Endodermal cell (in vitro differentiated cells): Measurements from ENCODE around the gene CARS1. TPM values are rescaled to one million over a fixed set of nuclear protein-coding genes. Genes with fewer than 3 reads are reported as not detected.

ENCODE experiments used
- DNase-seq: peaks from one replicate; pipeline ENCODE4 v3.0.0-alpha.2; 2017
- H3K27ac ChIP-seq: 2 replicates; pipeline ENCODE4 v1.5.1; 2013; ENCODE audit warnings: mild to moderate bottlenecking, low read depth, low read length, moderate library complexity
- H3K27me3 ChIP-seq: 2 replicates; pipeline ENCODE4 v1.6.1; 2013; ENCODE audit warnings: mild to moderate bottlenecking, low read length, moderate library complexity; ENCODE audit not compliant: insufficient read depth, control insufficient read depth, poor library complexity, severe bottlenecking
- H3K36me3 ChIP-seq: 2 replicates; pipeline ENCODE4 v1.7.0; 2013; ENCODE audit warnings: mild to moderate bottlenecking, low read length, moderate library complexity; ENCODE audit not compliant: control insufficient read depth, insufficient read depth
- H3K4me1 ChIP-seq: one replicate; pipeline ENCODE4 v1.7.0; 2013; ENCODE audit warnings: low read length; ENCODE audit not compliant: control insufficient read depth, insufficient read depth
- H3K4me3 ChIP-seq: 2 replicates; pipeline ENCODE4 v1.5.1; 2013; ENCODE audit warnings: mild to moderate bottlenecking, low read length, moderate library complexity
- H3K9ac ChIP-seq: 2 replicates; pipeline ENCODE4 v1.6.1; 2013; ENCODE audit warnings: mild to moderate bottlenecking, low read length, moderate library complexity; ENCODE audit not compliant: poor library complexity, severe bottlenecking; ENCODE audit errors: extremely low read depth
- H3K9me3 ChIP-seq: 2 replicates; pipeline ENCODE4 v1.6.1; 2013; ENCODE audit warnings: mild to moderate bottlenecking, low read length, moderate library complexity; ENCODE audit not compliant: control insufficient read depth
- H3K27ac Mint-ChIP-seq: 2 replicates; pipeline ENCODE4 v1.8.0; 2020; ENCODE audit warnings: mixed read lengths
- H3K27me3 Mint-ChIP-seq: 2 replicates; pipeline ENCODE4 v1.8.0; 2021; ENCODE audit warnings: mild to moderate bottlenecking, mixed read lengths; ENCODE audit not compliant: insufficient read depth
- H3K36me3 Mint-ChIP-seq: 2 replicates; pipeline ENCODE4 v1.8.0; 2020; ENCODE audit warnings: low read depth, mixed read lengths
- H3K4me1 Mint-ChIP-seq: 2 replicates; pipeline ENCODE4 v1.8.0; 2020; ENCODE audit warnings: mixed read lengths
- H3K4me3 Mint-ChIP-seq: 2 replicates; pipeline ENCODE4 v1.8.0; 2020; ENCODE audit warnings: mild to moderate bottlenecking, moderate library complexity, mixed read lengths
- H3K9me3 Mint-ChIP-seq: 2 replicates; pipeline ENCODE4 v1.8.0; 2020; ENCODE audit warnings: mild to moderate bottlenecking, mixed read lengths
- WGBS, 2 experiments: methylation state at CpG; one replicate each; pipeline versions ENCODE4 v1.1.5 to v1.1.7; 2013; ENCODE audit warnings: missing lambda C conversion rate in 2 of 2, mixed read lengths in 1 of 2; ENCODE audit not compliant: insufficient coverage in 1 of 2, insufficient read length in 1 of 2; 5-methylcytosine and 5-hydroxymethylcytosine counted together
- total RNA-seq, 2 donors: library from RNA; stranded (reverse); fragmentation: NEBNext Ultra II Directional in 1 of 2; extraction: Animal tissue kit (Norgen Biotek cat#: 25700) in 1 of 2; gene quantifications; 2 replicates in 1 of 2; 3 replicates in 1 of 2; pipeline ENCODE4 v1.2.1, GENCODE V29; 2021
- TF ChIP-seq, protein P1 (sequence below): fragments of 200-600 bp; sonication (generic); conservative IDR thresholded peaks from 2 replicates; pipeline ENCODE4 v1.5.0; 2021; ENCODE audit warnings: antibody characterized with exemption, mild to moderate bottlenecking

CARS1 gene
- total RNA-seq, 2 donors from 2014 or later = 48.0 to 52.8 TPM

DNA sequence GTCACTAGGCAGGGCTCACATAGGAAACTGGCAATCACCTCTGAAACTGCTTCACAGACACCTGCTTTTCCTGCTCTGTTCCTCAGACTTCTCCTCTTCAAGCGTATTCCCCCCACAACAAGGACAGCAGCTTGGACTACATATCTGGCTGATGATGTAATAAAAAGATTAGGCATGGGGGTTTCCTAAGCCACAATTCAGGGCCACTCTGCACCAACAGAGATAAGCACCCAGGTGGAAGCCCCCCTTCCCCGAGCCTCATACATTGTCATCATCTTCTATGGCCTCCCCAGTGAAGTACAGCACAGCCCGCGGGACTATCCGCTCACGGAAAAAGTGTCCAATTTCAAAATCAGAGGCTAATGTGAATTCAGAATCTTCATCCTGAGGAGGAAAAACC lies 103.0 kb downstream of the CARS1 start:
- 97 to 100% methylated on average over 3 to 5 of the region's 6 CpGs for WGBS, 2 experiments
- peaks cover 90% of the 10 kb centered on the region for H3K36me3 Mint-ChIP-seq
- Histone ChIP-seq H3K9ac (no peak overlapping the region), H3K27me3 (no peaks in the 10 kb centered on the region), H3K27ac (no peak overlapping the region), H3K4me1 (no peaks in the 10 kb centered on the region), H3K4me3 (no peak overlapping the region), H3K9me3 (no peaks in the 10 kb centered on the region), H3K36me3 (peaks cover 99% of the 10 kb centered on the region)
- H3K9me3 Mint-ChIP-seq = no peaks in the 10 kb centered on the region
- TF ChIP-seq, protein P1, sequence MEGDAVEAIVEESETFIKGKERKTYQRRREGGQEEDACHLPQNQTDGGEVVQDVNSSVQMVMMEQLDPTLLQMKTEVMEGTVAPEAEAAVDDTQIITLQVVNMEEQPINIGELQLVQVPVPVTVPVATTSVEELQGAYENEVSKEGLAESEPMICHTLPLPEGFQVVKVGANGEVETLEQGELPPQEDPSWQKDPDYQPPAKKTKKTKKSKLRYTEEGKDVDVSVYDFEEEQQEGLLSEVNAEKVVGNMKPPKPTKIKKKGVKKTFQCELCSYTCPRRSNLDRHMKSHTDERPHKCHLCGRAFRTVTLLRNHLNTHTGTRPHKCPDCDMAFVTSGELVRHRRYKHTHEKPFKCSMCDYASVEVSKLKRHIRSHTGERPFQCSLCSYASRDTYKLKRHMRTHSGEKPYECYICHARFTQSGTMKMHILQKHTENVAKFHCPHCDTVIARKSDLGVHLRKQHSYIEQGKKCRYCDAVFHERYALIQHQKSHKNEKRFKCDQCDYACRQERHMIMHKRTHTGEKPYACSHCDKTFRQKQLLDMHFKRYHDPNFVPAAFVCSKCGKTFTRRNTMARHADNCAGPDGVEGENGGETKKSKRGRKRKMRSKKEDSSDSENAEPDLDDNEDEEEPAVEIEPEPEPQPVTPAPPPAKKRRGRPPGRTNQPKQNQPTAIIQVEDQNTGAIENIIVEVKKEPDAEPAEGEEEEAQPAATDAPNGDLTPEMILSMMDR = no peak
- DNase-seq = peak; percentile 20
- H3K4me1 Mint-ChIP-seq = peaks cover 15% of the 10 kb centered on the region
- H3K27me3 Mint-ChIP-seq = no peaks in the 10 kb centered on the region
- H3K4me3 Mint-ChIP-seq = no peak overlapping the region
- peak overlapping the region; percentile 72 for H3K27ac Mint-ChIP-seq

DNA sequence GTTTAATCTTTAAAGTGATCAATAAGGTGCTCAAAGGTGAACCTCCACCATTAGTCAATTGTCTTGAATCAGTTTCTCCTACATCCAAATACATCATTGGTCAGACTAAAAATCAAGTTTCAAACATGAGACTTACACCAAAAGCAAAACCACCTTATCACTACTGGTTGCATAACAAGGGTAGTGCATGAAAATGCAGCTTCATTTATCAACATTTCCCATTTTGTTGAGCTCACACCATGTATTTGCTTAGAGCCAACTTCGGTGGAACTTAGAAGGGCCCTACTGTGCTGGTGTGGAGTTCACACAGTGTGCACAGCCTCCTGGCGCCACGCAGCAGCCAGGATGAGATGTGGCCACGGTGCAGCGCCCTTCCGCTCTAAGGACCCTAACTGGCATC lies 104.9 kb downstream of the CARS1 start:
- Mint-ChIP-seq H3K9me3 (no peaks in the 10 kb centered on the region), H3K36me3 (peaks cover 84% of the 10 kb centered on the region), H3K27me3 (no peaks in the 10 kb centered on the region), H3K4me1 (peaks cover 15% of the 10 kb centered on the region), H3K4me3 (no peak overlapping the region), H3K27ac (no peak overlapping the region)
- no peak for DNase-seq
- Histone ChIP-seq H3K27me3 (no peaks in the 10 kb centered on the region), H3K36me3 (peaks cover 99% of the 10 kb centered on the region), H3K9me3 (no peaks in the 10 kb centered on the region), H3K9ac (no peak overlapping the region), H3K27ac (no peak overlapping the region), H3K4me1 (no peaks in the 10 kb centered on the region), H3K4me3 (no peak overlapping the region)
- TF ChIP-seq, protein P1 = no peak
- 53 to 64% methylated on average over 5 to 6 of the region's 6 CpGs for WGBS, 2 experiments

DNA sequence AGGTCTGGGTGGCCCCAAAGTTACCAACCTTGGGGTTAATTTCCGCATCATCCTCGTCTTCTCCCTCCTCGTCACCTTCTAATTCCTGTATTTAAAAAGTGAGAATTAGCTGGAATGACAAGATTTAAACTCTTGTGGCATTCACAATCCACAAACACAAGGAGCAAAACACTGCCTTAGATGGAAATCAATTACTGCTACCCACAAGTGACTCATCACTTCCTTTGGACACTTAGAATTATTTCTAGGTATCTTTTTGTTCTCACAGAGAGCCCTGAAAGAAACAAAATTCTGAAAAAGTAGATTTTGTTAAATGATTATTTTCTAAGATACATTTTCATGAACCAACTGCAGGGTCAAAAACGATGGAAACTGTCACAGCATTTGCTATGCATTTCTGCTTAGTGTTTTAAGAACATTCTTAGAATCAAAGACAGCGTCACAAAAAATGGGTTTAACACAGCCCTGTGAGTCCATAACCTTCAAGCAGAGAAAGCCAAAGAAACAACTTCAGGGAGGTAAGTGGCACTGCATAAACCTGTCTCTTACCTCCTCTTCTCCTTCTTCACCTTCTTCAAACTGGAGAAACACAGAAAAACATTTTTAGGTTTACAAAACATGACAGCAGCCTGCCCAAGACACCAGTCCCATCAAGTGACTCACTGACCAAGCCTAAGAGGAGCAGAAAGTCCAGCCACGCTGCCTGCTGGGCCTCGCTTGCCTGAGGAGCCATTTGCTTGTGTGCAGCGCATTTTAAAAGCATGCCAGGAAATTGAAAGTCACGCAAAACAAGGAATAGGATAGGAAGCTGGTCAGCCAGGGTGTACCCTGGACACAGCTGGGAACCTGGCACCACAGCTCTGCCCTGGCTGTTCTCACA lies 105.8 kb downstream of the CARS1 start:
- H3K27ac Mint-ChIP-seq = peak overlapping the region; percentile 66
- H3K27me3 ChIP-seq = no peaks in the 10 kb centered on the region
- H3K4me1 Mint-ChIP-seq = peaks cover 17% of the 10 kb centered on the region
- no peak overlapping the region for H3K27ac ChIP-seq
- H3K4me1 ChIP-seq = peaks cover 2% of the 10 kb centered on the region
- peaks cover 98% of the 10 kb centered on the region for H3K36me3 ChIP-seq
- H3K36me3 Mint-ChIP-seq = peaks cover 83% of the 10 kb centered on the region
- no peaks in the 10 kb centered on the region for H3K9me3 ChIP-seq
- H3K9me3 Mint-ChIP-seq = no peaks in the 10 kb centered on the region
- H3K27me3 Mint-ChIP-seq = no peaks in the 10 kb centered on the region
- peak; percentile 28 for DNase-seq
- 78 to 84% methylated on average over 5 to 9 of the region's 9 CpGs for WGBS, 2 experiments
- TF ChIP-seq, protein P1 = no peak
- H3K4me3 Mint-ChIP-seq = no peak overlapping the region
- no peak overlapping the region for H3K9ac ChIP-seq
- no peak overlapping the region for H3K4me3 ChIP-seq

Other genes with a start within 250 kb of the CARS1 start
- gene CDKN1C, start 171.6 kb downstream of the CARS1 start, total RNA-seq = 10 to 100 TPM; 37.6 to 60.9 TPM
- gene PHLDA2, start 128.0 kb downstream of the CARS1 start, total RNA-seq = 1 to 10 TPM; 3.0 to 5.1 TPM
- gene NAP1L4, start 65.1 kb downstream of the CARS1 start, total RNA-seq = 100 to 1,000 TPM; 198 to 206 TPM
- 1 to 10 TPM; 1.2 to 4.8 TPM for gene OSBPL5, start 107.9 kb upstream of the CARS1 start, total RNA-seq
- gene MRGPRG, start 161.4 kb upstream of the CARS1 start, total RNA-seq = not detected
- gene MRGPRE, start 175.0 kb upstream of the CARS1 start, total RNA-seq = not detected